HEK293 (cell line): ENCODE measurements around the gene FOXO6.

Experiments
- CTCF ChIA-PET: fragments of 350-600 bp; formaldehyde crosslinking; extraction: SDS; loops from one replicate; lab custom pipeline; 2021; ENCODE audit warnings: antibody characterized with exemption; lab: Yijun Ruan, JAX
- POLR2A ChIA-PET: fragments of 300-600 bp; formaldehyde crosslinking; extraction: SDS; loops from one replicate; lab custom pipeline; 2020; ENCODE audit warnings: antibody characterized with exemption, inconsistent platforms; lab: Yijun Ruan, JAX
- H3K27ac ChIP-seq: fragments of 200-500 bp; sonication (Bioruptor generic); 2 replicates; pipeline ENCODE4 v1.5.1; 2014; ENCODE audit warnings: low read depth, low read length, control low read depth, inconsistent platforms; ENCODE audit errors: extremely low read depth
- H3K36me3 ChIP-seq, 2 experiments: fragments of 200-500 bp in 1 of 2; sonication (Bioruptor generic) in 1 of 2; 1 replicate in 1 of 2; 2 replicates in 1 of 2; pipeline ENCODE4 v1.5.1; 2014 to 2017; ENCODE audit warnings: inconsistent platforms in 2 of 2, low read length in 2 of 2; ENCODE audit not compliant: control insufficient read depth in 2 of 2, insufficient read depth in 1 of 2
- H3K4me1 ChIP-seq: fragments of 200-500 bp; sonication (Bioruptor generic); 2 replicates; pipeline ENCODE4 v1.5.1; 2014; ENCODE audit warnings: mild to moderate bottlenecking, low read length, inconsistent platforms; ENCODE audit not compliant: control insufficient read depth, insufficient read depth
- H3K4me3 ChIP-seq: 2 replicates; pipeline ENCODE4 v1.5.1; 2011; ENCODE audit warnings: low read depth, mild to moderate bottlenecking, control low read depth, low read length, moderate library complexity
- H3K9me3 ChIP-seq: fragments of 200-500 bp; sonication (Bioruptor generic); 2 replicates; pipeline ENCODE4 v1.5.1; 2014; ENCODE audit warnings: low read depth, low read length, inconsistent platforms; ENCODE audit not compliant: control insufficient read depth, insufficient read depth
- CTCF ChIP-seq: fragments of 450-650 bp; formaldehyde crosslinking; IDR thresholded peaks from 2 replicates; pipeline ENCODE4 v1.5.1; 2016; ENCODE audit warnings: missing biosample characterization, missing genetic modification characterization
- EGR2 ChIP-seq: fragments of 450-650 bp; formaldehyde crosslinking; IDR thresholded peaks from 2 replicates; pipeline ENCODE4 v1.5.1; 2016; ENCODE audit warnings: low read depth, missing biosample characterization, missing genetic modification characterization
- GLIS1 ChIP-seq: fragments of 450-650 bp; formaldehyde crosslinking; IDR thresholded peaks from 2 replicates; pipeline ENCODE4 v1.5.1; 2016; ENCODE audit warnings: missing biosample characterization, missing genetic modification characterization
- KLF9 ChIP-seq: fragments of 450-650 bp; formaldehyde crosslinking; IDR thresholded peaks from 2 replicates; pipeline ENCODE4 v1.5.1; 2016; ENCODE audit warnings: missing biosample characterization, missing genetic modification characterization, low read depth
- PRDM1 ChIP-seq: fragments of 450-650 bp; formaldehyde crosslinking; IDR thresholded peaks from 2 replicates; pipeline ENCODE4; 2016; ENCODE audit warnings: missing biosample characterization, missing genetic modification characterization
- PRDM2 ChIP-seq: fragments of 450-650 bp; formaldehyde crosslinking; IDR thresholded peaks from 2 replicates; pipeline ENCODE4 v1.5.1; 2016; ENCODE audit warnings: missing biosample characterization, missing genetic modification characterization, borderline replicate concordance
- ZFHX2 ChIP-seq: fragments of 450-650 bp; formaldehyde crosslinking; conservative IDR thresholded peaks from 2 replicates; pipeline ENCODE4 v1.5.1; 2016; ENCODE audit warnings: missing biosample characterization, missing genetic modification characterization
- ZNF114 ChIP-seq: fragments of 450-650 bp; formaldehyde crosslinking; IDR thresholded peaks from 2 replicates; pipeline ENCODE4 v1.5.0; 2017; ENCODE audit warnings: missing biosample characterization, missing genetic modification characterization
- ZNF239 ChIP-seq: fragments of 450-650 bp; formaldehyde crosslinking; IDR thresholded peaks from 2 replicates; pipeline ENCODE4 v1.5.1; 2016; ENCODE audit warnings: missing biosample characterization, missing genetic modification characterization
- ZNF248 ChIP-seq: fragments of 450-650 bp; formaldehyde crosslinking; IDR thresholded peaks from 2 replicates; pipeline ENCODE4 v1.5.1; 2017; ENCODE audit warnings: missing biosample characterization, missing genetic modification characterization
- ZNF530 ChIP-seq: fragments of 450-650 bp; formaldehyde crosslinking; IDR thresholded peaks from 2 replicates; pipeline ENCODE4 v1.5.1; 2016; ENCODE audit warnings: low read depth, missing biosample characterization, missing genetic modification characterization
- ZNF571 ChIP-seq: fragments of 450-650 bp; formaldehyde crosslinking; IDR thresholded peaks from 2 replicates; pipeline ENCODE4 v1.5.0; 2017; ENCODE audit warnings: missing biosample characterization, missing genetic modification characterization
- ZNF585B ChIP-seq: fragments of 450-650 bp; formaldehyde crosslinking; IDR thresholded peaks from 2 replicates; pipeline ENCODE4 v1.5.1; 2016; ENCODE audit warnings: missing biosample characterization, missing genetic modification characterization
- ZNF654 ChIP-seq: fragments of 450-650 bp; formaldehyde crosslinking; IDR thresholded peaks from 2 replicates; pipeline ENCODE4 v1.5.1; 2016; ENCODE audit warnings: low read depth, missing biosample characterization, missing genetic modification characterization
- TF ChIP-seq, protein P1 (sequence below): fragments of 450-650 bp; formaldehyde crosslinking; IDR thresholded peaks from 2 replicates; pipeline ENCODE4 v1.5.1; 2016; ENCODE audit warnings: missing biosample characterization, missing genetic modification characterization

FOXO6 gene

GRCh38 chr1:41322101-41322661 lies 39.1 kb upstream of the FOXO6 start (continued):
- no peak for TF ChIP-seq PRDM2 (tag by site-specific recombination)
- TF ChIP-seq, protein P1, sequence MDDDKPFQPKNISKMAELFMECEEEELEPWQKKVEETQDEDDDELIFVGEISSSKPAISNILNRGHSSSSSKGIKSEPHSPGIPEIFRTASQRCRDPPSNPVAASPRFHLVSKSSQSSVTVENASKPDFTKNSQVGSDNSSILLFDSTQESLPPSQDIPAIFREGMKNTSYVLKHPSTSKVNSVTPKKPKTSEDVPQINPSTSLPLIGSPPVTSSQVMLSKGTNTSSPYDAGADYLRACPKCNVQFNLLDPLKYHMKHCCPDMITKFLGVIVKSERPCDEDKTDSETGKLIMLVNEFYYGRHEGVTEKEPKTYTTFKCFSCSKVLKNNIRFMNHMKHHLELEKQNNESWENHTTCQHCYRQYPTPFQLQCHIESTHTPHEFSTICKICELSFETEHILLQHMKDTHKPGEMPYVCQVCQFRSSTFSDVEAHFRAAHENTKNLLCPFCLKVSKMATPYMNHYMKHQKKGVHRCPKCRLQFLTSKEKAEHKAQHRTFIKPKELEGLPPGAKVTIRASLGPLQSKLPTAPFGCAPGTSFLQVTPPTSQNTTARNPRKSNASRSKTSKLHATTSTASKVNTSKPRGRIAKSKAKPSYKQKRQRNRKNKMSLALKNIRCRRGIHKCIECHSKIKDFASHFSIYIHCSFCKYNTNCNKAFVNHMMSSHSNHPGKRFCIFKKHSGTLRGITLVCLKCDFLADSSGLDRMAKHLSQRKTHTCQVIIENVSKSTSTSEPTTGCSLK (tag by site-specific recombination), result no peak
- no peak for TF ChIP-seq ZNF585B (tag by site-specific recombination)
- no peak for TF ChIP-seq ZNF248

DNA sequence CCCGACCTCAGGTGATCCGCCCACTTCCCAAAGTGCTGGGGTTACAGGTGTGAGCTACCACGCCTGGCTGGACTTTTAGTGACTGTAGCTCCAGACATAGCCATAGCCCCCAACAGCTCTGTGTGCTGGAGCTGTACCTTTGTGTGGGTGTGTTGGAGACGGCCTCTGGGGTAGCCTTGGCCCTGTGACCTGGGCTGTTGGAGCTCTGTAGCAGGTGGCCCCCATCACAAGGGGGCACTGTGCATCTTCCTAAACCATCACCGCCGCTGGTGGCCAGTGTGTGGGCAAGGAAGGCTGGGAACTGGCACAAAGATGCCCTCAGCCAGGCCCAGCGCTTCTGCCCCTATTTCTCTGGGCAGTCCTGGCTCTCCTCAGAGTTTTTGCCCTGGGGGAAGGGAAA lies 38.4 kb upstream of the FOXO6 start:
- Histone ChIP-seq H3K4me1 (no peaks in the 10 kb centered on the region), H3K4me3 (no peak overlapping the region), H3K9me3 (no peaks in the 10 kb centered on the region), H3K27ac (no peak overlapping the region), H3K36me3 (no peaks in the 10 kb centered on the region)
- POLR2A ChIA-PET, result interaction anchor here (1.0 kb wide), 2 partner anchors 36 to 38 kb away, joined by 3 to 4 read pairs; no protein-coding TSS in a partner anchor
- TF ChIP-seq ZFHX2, result peak; percentile 71
- no peak for TF ChIP-seq ZNF114 (tag by site-specific recombination)
- peak; percentile 70 for TF ChIP-seq CTCF (tag by site-specific recombination)
- peak; percentile 71 for TF ChIP-seq EGR2 (tag by site-specific recombination)
- no peak for TF ChIP-seq ZNF239
- TF ChIP-seq ZNF654 (tag by site-specific recombination), result peak; percentile 53
- TF ChIP-seq GLIS1, result peak; percentile 43; the same call in 1 of the 2 replicates
- 0 out of 2 replicates have a peak, but pooled peaks have one; percentile 13 for TF ChIP-seq KLF9 (tag by site-specific recombination)
- no peak for TF ChIP-seq ZNF571 (tag by site-specific recombination)
- CTCF ChIA-PET, result interaction anchor here (0.6 to 5.5 kb wide), 15 partner anchors 8 to 665 kb away, joined by 3 to 62 read pairs (median 6); partner anchors contain the start of gene FOXO6

DNA sequence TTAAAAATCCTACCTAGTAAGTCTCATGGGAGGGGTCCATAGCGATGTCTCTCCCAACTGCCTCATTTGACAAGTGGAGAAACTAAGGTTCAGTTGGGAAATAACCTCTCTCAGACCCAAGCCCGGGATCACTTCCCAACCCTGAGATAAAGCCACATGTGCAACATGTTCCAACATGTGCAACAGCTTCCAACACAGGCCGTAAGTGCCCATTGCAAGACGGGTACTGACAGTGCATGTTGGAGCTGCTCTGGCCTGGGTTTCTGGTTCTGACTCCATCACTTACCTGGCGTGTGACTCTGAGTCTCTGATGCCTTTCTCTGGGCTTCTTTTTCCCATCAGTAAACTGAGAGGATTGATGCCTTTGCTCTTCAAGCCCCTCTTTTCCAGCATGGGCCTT lies 38.0 kb upstream of the FOXO6 start:
- Histone ChIP-seq H3K27ac (no peak overlapping the region), H3K4me1 (no peaks in the 10 kb centered on the region), H3K36me3 (no peaks in the 10 kb centered on the region), H3K4me3 (no peak overlapping the region), H3K9me3 (no peaks in the 10 kb centered on the region)
- POLR2A ChIA-PET, result interaction anchor here (1.0 kb wide), 1 partner anchor 37 kb away, joined by 4 read pairs; no protein-coding TSS in a partner anchor
- TF ChIP-seq ZNF530 (tag by site-specific recombination), result no peak
- TF ChIP-seq PRDM1 (tag by site-specific recombination), result no peak
- CTCF ChIA-PET, result interaction anchor here (0.9 to 5.5 kb wide), 15 partner anchors 9 to 215 kb away, joined by 3 to 62 read pairs (median 6); partner anchors contain the start of gene FOXO6
